Measurements from ENCODE around the gene COL23A1. TPM values are rescaled to one million over a fixed set of nuclear protein-coding genes. Genes with fewer than 3 reads are reported as not detected.
"Not testable (repeated sequence)": the region's sequence is repeated elsewhere in the genome, so short reads cannot be mapped to it uniquely, and the experiment has no call there.

Gene COL23A1
- total RNA-seq, 1 donor = 0.10 TPM

- H3K4me3 ChIP-seq (ENCODE audit: low read length) = no peak overlapping the region
- no peaks in the 10 kb centered on the region for H3K9me3 ChIP-seq (ENCODE audit: low read depth, low read length)
- H3K4me1 ChIP-seq (ENCODE audit: insufficient read depth, low read length) = no peaks in the 10 kb centered on the region
- H3K27me3 ChIP-seq (ENCODE audit: insufficient read depth, low read length) = no peaks in the 10 kb centered on the region
Observed at GRCh38 chr5:178605788-178606187, 15.6 kb upstream of the COL23A1 start.

GRCh38 chr5:178602752-178603151 lies 12.6 kb upstream of the COL23A1 start:
- Histone ChIP-seq H3K4me1 (ENCODE audit: insufficient read depth, low read length) (no peaks in the 10 kb centered on the region), H3K27me3 (ENCODE audit: insufficient read depth, low read length) (no peaks in the 10 kb centered on the region), H3K4me3 (ENCODE audit: low read length) (no peak overlapping the region), H3K9me3 (ENCODE audit: low read depth, low read length) (no peaks in the 10 kb centered on the region)

DNA sequence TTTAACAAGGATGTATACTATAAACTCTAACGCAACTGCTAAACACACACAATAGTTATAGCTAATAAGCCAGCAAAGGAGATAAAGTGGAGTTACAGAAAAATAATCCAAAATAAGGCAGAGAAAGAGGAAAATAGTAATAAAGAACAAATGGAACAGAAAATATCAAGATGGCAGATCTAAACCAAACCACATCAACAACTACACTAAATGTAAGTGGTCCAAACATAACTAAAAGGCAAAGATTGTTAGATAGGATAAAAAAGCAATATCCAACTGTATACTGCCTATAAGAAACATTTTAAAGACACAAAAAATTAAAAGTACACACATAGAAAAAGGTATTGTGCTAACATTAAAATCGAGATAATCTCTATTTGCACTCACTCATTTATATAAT lies 5.6 kb upstream of the COL23A1 start:
- peaks cover 21% of the 10 kb centered on the region for H3K9me3 ChIP-seq (ENCODE audit: low read depth, low read length)
- no peak overlapping the region for H3K4me3 ChIP-seq (ENCODE audit: low read length)
- H3K4me1 ChIP-seq (ENCODE audit: insufficient read depth, low read length) = peaks cover 2% of the 10 kb centered on the region
- H3K27me3 ChIP-seq (ENCODE audit: insufficient read depth, low read length) = no peaks in the 10 kb centered on the region

GRCh38 chr5:178595150-178595549 lies 5.0 kb upstream of the COL23A1 start:
- Histone ChIP-seq H3K4me3 (ENCODE audit: low read length) (no peak overlapping the region), H3K4me1 (ENCODE audit: insufficient read depth, low read length) (peaks cover 8% of the 10 kb centered on the region), H3K27me3 (ENCODE audit: insufficient read depth, low read length) (no peaks in the 10 kb centered on the region), H3K9me3 (ENCODE audit: low read depth, low read length) (peaks cover 21% of the 10 kb centered on the region)

DNA sequence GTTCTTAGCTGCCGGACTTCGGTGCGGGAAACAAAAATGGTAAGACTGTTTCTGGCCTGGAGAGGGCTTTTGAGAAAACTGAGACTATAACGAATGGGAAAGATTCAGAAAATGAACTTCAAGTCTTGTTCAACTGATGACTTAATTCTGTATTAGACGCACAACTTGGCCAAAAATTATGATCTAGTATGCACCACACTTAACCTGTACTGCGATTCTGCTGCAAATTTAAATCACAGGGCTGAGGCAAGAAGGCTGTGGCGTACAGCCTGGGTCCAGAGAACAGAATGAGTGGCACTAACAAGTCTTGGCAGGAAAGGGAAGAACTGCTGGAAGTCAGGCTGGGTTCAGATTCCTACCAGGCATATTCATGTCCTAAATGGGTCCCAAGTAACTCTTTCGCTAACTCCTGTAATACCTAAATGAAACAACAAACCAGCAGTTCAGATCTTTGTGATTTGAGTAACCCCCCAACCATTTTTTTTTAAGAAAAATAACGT lies 781 bp upstream of the COL23A1 start:
- H3K4me3 ChIP-seq (ENCODE audit: low read length) = no peak overlapping the region
- H3K9me3 ChIP-seq (ENCODE audit: low read depth, low read length) = peaks cover 16% of the 10 kb centered on the region
- peaks cover 15% of the 10 kb centered on the region for H3K27me3 ChIP-seq (ENCODE audit: insufficient read depth, low read length)
- H3K4me1 ChIP-seq (ENCODE audit: insufficient read depth, low read length) = peaks cover 29% of the 10 kb centered on the region

GRCh38 chr5:178589180-178590140 lies 733 bp downstream of the COL23A1 start:
- Histone ChIP-seq H3K27me3 (ENCODE audit: insufficient read depth, low read length) (peaks cover 15% of the 10 kb centered on the region), H3K4me1 (ENCODE audit: insufficient read depth, low read length) (peaks cover 29% of the 10 kb centered on the region), H3K4me3 (ENCODE audit: low read length) (peak overlapping the region; percentile 31), H3K9me3 (ENCODE audit: low read depth, low read length) (peaks cover under 1% of the 10 kb centered on the region)

- Histone ChIP-seq H3K9me3 (ENCODE audit: low read depth, low read length) (no peaks in the 10 kb centered on the region), H3K4me1 (ENCODE audit: insufficient read depth, low read length) (peaks cover 29% of the 10 kb centered on the region), H3K27me3 (ENCODE audit: insufficient read depth, low read length) (peaks cover 15% of the 10 kb centered on the region), H3K4me3 (ENCODE audit: low read length) (no peak overlapping the region)
Observed at GRCh38 chr5:178588769-178589168, 1.4 kb downstream of the COL23A1 start.

DNA sequence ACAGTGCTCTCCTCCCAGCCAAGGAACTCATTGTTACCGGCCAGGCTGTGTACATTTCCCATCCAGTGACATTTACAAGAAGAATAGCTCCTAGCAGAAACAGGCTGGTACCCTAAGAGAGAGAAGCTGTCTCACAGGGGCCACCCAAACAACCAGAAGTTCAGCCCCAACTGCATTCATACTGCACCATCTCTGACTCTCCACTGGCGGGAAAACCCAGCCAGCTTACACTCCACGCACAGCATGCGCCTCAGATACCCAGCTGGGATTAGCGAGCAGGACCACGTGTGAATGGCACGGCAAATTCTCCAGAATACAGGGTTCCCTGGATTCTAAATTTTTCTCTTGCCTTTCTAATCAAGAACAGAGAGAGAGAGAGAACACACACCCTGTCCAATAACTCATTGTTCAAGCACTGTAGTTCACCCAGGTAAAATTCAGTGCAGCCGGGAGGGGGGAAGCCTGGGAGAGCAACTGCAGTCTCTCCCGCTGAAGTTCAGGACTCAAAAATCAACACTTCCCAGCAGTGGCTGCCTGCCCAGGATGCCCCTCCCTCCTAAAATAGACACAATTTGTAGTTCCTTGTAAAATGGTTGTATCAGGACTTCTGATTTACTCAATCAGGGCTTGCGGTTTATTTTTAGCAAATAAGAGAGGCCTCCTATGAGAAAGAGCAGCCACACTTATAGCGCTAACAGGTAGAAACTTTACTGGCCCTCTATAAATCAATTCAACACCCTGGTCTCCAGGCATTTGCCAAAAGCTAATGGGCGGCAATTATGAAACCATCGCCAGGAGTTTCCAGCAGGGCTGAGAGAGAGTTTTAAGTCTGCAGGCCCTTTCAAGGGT lies 2.2 kb downstream of the COL23A1 start:
- no peak overlapping the region for H3K4me3 ChIP-seq (ENCODE audit: low read length)
- peaks cover 15% of the 10 kb centered on the region for H3K27me3 ChIP-seq (ENCODE audit: insufficient read depth, low read length)
- no peaks in the 10 kb centered on the region for H3K9me3 ChIP-seq (ENCODE audit: low read depth, low read length)
- peaks cover 29% of the 10 kb centered on the region for H3K4me1 ChIP-seq (ENCODE audit: insufficient read depth, low read length)

DNA sequence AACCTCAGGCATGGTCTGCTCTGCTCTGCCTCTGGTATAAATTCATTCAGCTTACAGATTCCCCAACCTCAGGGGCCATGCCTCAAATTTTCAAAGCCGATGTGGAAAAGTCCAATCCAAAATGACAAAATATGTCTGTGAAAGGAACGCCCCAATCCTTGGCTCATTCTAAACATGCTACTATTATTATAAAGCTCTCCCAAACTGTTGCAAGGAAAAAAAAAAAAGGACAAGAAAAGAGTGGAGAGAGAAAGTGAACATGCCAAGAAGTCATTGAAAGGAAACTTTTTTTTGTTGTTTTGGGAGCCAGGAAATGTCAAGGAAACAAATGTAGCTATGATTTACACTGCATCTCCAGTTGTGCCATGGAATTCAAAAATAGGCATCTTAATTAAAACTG lies 3.8 kb downstream of the COL23A1 start:
- peaks cover 29% of the 10 kb centered on the region for H3K4me1 ChIP-seq (ENCODE audit: insufficient read depth, low read length)
- no peak overlapping the region for H3K4me3 ChIP-seq (ENCODE audit: low read length)
- peaks cover 15% of the 10 kb centered on the region for H3K27me3 ChIP-seq (ENCODE audit: insufficient read depth, low read length)
- H3K9me3 ChIP-seq (ENCODE audit: low read depth, low read length) = no peaks in the 10 kb centered on the region

DNA sequence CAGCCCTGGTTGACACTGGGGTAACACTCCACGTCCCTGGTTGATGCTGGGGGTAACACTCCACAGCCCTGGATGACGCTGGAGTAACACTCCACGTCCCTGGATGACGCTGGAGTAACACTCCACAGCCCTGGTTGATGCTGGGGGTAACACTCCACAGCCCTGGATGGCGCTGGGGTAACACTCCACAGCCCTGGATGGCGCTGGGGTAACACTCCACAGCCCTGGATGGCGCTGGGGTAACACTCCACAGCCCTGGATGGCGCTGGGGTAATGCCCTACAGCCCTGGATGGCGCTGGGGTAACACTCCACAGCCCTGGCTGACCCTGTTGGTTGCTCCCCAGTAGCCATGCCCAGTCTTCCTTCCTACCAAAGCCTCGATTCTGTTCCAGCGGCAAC lies 4.8 kb downstream of the COL23A1 start:
- not testable (repeated sequence) for H3K4me3 ChIP-seq (ENCODE audit: low read length); H3K9me3 ChIP-seq (ENCODE audit: low read depth, low read length)
- H3K4me1 ChIP-seq (ENCODE audit: insufficient read depth, low read length) = peaks cover 24% of the 10 kb centered on the region
- H3K27me3 ChIP-seq (ENCODE audit: insufficient read depth, low read length) = peaks cover 15% of the 10 kb centered on the region

- H3K4me1 ChIP-seq (ENCODE audit: insufficient read depth, low read length) = peaks cover 6% of the 10 kb centered on the region
- peaks cover 6% of the 10 kb centered on the region for H3K27me3 ChIP-seq (ENCODE audit: insufficient read depth, low read length)
- no peak overlapping the region for H3K4me3 ChIP-seq (ENCODE audit: low read length)
- no peaks in the 10 kb centered on the region for H3K9me3 ChIP-seq (ENCODE audit: low read depth, low read length)
Observed at GRCh38 chr5:178583279-178583678, 6.9 kb downstream of the COL23A1 start.

GRCh38 chr5:178582291-178582690 lies 7.9 kb downstream of the COL23A1 start:
- H3K9me3 ChIP-seq (ENCODE audit: low read depth, low read length) = no peaks in the 10 kb centered on the region
- H3K27me3 ChIP-seq (ENCODE audit: insufficient read depth, low read length) = peaks cover 3% of the 10 kb centered on the region
- H3K4me3 ChIP-seq (ENCODE audit: low read length) = no peak overlapping the region
- H3K4me1 ChIP-seq (ENCODE audit: insufficient read depth, low read length) = no peaks in the 10 kb centered on the region

DNA sequence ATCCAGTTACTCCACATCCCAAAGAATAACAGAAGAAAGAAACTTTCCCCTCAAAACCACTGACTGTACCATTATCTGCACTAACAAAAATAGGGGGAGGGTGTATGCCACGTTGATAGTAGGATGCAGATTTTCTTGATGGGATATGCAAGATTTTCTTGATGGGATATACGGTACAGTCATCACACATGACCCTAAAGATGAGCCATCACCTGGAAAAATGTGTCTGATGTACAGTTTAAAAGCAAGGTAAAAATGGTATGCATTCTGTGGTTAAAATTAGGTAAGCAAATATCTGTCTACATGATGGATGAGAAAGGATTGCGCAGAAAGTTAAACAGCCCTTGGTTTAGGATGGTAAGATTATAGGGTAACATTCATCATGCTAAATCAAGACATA lies 8.6 kb downstream of the COL23A1 start:
- Histone ChIP-seq H3K9me3 (ENCODE audit: low read depth, low read length) (no peaks in the 10 kb centered on the region), H3K4me1 (ENCODE audit: insufficient read depth, low read length) (no peaks in the 10 kb centered on the region), H3K27me3 (ENCODE audit: insufficient read depth, low read length) (peaks cover 3% of the 10 kb centered on the region), H3K4me3 (ENCODE audit: low read length) (no peak overlapping the region)

- Histone ChIP-seq H3K4me3 (ENCODE audit: low read length) (no peak overlapping the region), H3K4me1 (ENCODE audit: insufficient read depth, low read length) (no peaks in the 10 kb centered on the region), H3K27me3 (ENCODE audit: insufficient read depth, low read length) (peaks cover 6% of the 10 kb centered on the region), H3K9me3 (ENCODE audit: low read depth, low read length) (no peaks in the 10 kb centered on the region)
Observed at GRCh38 chr5:178580271-178580955, 9.8 kb downstream of the COL23A1 start.

- no peaks in the 10 kb centered on the region for H3K4me1 ChIP-seq (ENCODE audit: insufficient read depth, low read length)
- peaks cover 6% of the 10 kb centered on the region for H3K27me3 ChIP-seq (ENCODE audit: insufficient read depth, low read length)
- no peaks in the 10 kb centered on the region for H3K9me3 ChIP-seq (ENCODE audit: low read depth, low read length)
- no peak overlapping the region for H3K4me3 ChIP-seq (ENCODE audit: low read length)
Observed at GRCh38 chr5:178577944-178578343, 12.2 kb downstream of the COL23A1 start.
